Esophagus mucosa (tissue), 1 donor: Measurements from ENCODE around the gene PACRG. TPM values are rescaled to one million over a fixed set of nuclear protein-coding genes. Genes with fewer than 3 reads are reported as not detected.

ENCODE experiments used
- ATAC-seq: fragments of 200-7000 bp; cut with Tn5 transposase; one replicate; pipeline ENCODE4 v1.9.1; 2020
- total RNA-seq: library from RNA; stranded (reverse); gene quantifications from one replicate; pipeline ENCODE4 v1.2.4, GENCODE V29; 2023
- donor health status: DM: yes; HTN: yes; CAD: no.

The PACRG gene
- total RNA-seq, 1 donor from 2014 or later: 0.76 TPM

DNA sequence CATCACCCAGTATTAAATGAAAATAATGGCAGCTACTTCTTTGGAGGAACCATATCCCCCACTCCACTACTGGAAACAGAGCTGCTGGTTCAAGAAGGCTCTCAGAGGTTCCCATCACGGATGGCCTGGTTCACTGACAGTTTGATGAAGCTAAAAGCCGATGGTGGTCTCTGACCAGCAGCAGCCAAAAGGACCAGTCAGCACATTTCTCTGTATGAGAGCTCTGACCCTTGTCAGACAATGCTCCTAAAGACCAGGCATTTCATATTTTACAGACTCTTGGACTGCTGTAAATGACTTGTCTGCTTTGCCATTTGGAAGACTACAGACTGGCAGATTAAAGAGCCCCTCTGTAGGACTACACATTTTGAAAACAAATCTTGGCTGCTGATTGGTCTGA lies 16.8 kb upstream of the PACRG start:
- ATAC-seq: no peak

DNA sequence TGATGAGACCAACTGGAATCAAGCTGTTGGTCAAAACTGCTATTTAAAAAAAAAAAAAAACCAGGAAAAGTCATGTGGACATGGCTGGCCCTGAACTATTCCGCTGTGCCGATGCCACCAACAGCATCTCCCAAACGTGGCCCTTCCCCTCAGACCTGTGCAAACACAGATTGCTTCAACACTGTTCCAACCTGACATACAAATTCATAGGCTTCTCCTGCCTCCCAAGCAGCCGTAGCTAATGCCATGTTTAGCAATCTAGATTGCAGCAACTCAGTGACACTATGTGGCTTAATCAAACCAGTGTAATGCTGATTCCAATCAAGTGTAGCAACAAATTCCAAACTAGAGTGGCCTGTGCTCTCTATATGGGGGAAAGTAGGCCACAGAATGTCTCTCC lies 16.4 kb upstream of the PACRG start:
- no peak for ATAC-seq

DNA sequence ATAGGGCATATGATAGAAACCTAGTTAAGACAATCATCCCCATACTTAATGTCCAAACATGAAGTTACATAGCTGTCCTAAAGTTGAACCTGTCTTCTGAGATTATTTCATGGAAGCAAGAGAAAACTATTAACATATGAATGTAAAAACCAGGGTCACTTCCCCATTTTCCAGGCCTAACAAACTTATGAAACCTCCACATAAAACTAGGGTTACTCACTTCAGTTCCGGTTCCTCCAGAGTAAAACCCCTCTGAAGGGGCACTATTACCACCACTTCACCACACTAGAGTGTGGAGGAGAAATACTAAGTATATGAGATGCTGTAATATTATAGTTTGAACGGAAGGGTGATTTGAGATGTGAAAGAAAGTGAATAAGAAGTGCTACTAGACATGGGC lies 15.1 kb upstream of the PACRG start:
- ATAC-seq: no peak

- ATAC-seq: no peak
These were observed 13.6 kb upstream of the PACRG start for GRCh38 chr6:162713974-162714780.

DNA sequence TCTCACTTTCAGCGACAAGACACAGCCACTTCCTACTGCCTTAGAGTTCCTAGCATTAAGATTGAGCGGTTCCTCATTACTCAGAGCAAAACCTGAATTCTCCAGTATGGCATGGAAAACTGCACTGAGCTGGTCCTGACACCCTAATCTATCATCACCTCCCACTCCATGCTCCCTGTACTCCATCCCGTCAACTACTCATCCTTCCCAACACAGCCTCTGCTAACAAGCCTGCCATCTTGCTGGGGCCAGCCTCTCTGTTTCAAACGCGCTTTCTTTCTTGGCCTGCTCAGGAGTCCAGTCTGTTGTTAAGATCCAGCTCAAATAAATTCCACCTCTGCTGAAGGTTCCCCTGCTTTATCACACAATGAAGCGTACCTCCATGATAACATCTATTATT lies 12.2 kb upstream of the PACRG start:
- no peak for ATAC-seq

- ATAC-seq: no peak
These were observed 8.2 kb upstream of the PACRG start for GRCh38 chr6:162719528-162719927.

GRCh38 chr6:162721404-162721687 lies 6.4 kb upstream of the PACRG start:
- no peak for ATAC-seq

DNA sequence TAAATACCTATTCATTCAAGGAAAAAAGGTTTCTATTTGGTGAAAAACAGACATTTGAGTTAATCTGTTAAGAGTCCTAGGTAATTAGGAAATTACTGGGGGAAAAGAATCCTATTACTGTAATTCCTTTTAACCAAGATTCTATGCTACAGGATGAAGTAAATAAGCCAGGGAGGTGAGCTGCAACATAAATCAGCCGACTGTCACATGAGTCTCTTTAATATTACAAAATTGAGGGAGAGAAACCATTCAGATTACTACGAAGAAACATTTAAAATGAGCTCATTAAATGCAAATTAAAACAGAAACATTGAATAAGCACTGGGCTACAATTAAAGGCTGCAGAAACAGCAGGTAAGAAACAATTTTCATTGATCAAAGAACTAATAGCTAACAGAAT lies 5.5 kb upstream of the PACRG start:
- no peak for ATAC-seq

DNA sequence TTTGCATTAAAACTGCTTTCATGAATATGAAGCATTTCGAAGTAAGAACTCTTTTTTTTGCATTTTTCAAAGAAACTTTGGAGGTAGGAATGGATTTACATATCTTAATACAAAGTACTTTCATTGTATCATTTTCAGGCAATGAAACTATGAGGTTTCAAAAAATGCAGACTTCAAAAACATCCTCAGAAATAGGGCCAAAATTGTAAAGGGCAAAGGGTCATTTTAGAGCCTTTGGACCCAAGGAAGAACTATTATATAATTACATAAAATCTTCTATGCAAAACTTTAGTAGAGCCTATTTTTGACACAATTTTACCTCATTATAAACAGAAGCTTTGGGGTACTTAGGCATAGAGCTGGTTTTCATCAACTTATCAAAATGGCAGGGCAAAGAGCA lies 5.1 kb upstream of the PACRG start:
- ATAC-seq: no peak

DNA sequence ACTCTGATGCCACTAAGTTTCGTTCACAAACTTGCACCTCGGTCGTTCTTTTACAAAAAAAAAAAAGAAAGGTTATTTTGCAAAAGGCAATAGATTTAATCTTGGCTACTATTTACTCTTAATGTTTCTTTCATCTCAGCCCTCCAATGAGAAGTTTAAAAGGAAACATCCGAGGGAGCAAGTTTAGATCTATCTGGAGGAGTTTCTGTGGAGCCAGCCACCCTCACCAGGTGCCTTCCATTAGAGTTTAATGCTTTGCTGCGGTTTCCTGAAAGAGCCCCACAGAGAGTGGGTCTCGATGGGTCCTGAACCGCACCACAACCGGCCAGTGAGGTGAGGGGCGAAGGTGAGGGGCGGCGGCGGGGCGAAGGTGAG lies 840 bp upstream of the PACRG start:
- peak; percentile 11 for ATAC-seq

GRCh38 chr6:162728197-162728596 lies 423 bp downstream of the PACRG start:
- ATAC-seq: no peak

DNA sequence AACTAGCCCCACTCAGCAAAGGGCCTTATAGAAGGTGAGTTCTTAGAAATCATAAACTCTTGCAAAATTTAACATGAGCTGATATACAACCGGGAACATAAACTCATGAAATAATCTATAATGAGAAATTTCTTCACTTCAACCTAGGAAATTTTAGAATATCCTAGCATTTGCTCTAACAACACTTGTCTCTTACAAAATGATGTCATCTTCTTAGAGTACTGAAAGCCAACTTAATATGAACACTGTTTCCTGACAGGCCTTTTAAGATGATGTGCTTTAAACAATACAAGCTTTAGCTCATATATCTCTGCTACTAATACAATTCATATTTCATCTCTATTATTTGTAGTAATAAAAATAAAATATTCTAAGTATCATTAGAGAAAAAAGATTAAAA lies 932 bp downstream of the PACRG start:
- ATAC-seq: no peak

DNA sequence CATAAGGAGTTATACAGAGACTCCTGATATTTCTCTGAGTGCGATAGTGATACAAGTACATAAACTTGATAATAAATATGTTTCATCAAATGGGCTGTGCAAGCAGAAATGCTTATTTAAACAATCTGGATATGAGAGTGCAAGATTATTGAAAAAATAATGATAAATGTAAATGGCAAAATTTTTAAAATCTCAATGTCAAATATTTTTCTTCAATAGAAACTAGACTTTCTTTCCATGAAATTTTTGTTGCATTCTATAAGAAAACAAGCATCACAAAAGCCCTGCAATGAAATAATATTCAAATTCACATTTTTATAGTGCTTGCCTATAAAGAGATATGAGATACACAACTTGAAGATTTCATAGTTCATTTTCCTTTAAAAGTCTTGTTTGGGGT lies 2.7 kb downstream of the PACRG start:
- no peak for ATAC-seq

GRCh38 chr6:162733489-162733888 lies 5.7 kb downstream of the PACRG start:
- ATAC-seq: no peak

- no peak for ATAC-seq
These were observed 9.2 kb downstream of the PACRG start for GRCh38 chr6:162736961-162737360.

GRCh38 chr6:162750776-162751175 lies 23.0 kb downstream of the PACRG start:
- no peak for ATAC-seq

GRCh38 chr6:162751211-162751859 lies 23.6 kb downstream of the PACRG start:
- ATAC-seq: no peak

DNA sequence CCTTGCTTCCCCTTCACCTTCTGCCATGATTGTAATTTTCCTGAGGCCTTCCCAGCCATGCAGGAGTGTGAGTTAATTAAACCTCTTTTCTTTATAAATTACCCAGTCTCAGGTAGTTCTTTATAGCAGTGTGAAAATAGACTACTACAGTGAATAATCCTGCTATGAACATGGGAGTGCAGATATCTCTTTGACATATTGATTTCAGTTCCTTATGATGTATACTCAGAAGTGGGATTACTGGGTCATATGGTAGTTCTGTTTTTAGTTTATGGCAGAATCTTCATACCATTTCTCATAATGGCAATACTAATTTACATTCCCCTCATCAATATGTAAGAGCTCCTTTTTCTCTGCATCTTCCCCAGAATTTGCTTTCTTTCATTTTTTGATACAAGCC lies 26.0 kb downstream of the PACRG start:
- ATAC-seq: no peak

- no peak for ATAC-seq
These were observed 42.4 kb downstream of the PACRG start for GRCh38 chr6:162770136-162770535.

GRCh38 chr6:162770955-162771354 lies 43.2 kb downstream of the PACRG start:
- no peak for ATAC-seq

DNA sequence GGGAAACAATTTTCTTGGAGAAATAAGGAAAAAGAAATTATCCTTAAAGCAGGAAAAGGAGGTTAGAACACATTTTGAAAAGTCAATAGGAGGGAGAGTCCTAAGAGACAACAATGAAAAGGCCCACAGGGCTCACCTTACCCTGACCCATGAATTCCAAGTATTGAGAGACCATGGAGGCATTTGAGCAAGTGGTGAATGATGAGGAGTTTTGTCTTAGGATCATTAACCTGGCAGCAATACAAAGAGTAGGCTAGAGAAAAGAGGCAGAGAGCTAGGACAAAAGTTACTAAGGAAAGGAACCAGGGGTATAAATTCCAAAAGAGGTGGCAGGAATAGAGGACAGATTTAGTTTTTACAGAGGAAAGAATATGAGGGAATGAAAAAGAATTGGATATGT lies 44.7 kb downstream of the PACRG start:
- ATAC-seq: no peak

DNA sequence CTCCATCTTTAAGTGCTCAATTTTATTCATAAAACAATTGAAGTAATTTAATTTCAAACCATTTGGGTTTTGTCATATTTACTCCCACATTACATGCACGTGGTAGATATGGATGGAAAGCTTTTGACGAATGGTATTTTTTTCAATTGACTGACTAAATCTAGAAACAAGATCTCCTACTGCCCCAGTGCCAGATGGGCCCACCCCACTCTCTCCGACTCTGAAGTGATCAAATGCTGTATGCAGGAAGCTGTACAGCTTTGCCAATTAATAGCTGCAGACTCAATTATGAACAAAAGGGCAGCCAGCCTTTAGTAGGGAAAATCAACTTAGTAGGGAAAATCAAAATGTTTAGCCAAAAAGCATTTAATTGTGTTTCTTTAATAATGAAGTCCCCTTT lies 46.2 kb downstream of the PACRG start:
- ATAC-seq: no peak

DNA sequence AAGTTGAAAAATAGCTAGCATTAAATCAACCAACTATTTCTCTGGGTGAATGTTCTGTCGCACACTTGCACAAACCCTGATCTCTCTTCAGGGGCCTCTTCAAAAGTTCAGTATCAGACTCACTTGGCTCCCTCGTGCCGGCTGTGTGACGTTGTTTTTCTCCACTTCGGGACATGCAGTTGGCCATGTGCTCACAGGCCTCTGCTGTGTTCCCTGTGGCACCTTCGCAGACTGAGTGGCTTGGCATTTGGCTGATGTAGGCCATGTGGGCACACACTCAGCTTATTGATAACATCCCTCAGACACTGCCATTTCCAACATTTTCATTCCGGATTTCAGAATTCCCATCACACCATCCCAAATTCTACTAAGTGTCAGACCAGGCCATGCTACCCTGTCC lies 49.3 kb downstream of the PACRG start:
- ATAC-seq: no peak

- no peak for ATAC-seq
These were observed 50.8 kb downstream of the PACRG start for GRCh38 chr6:162778603-162779002.
